ENCODE data around the gene RBMS3. TPM values are rescaled to one million over a fixed set of nuclear protein-coding genes. Genes with fewer than 3 reads are reported as not detected.

RBMS3 gene
- total RNA-seq, 1 donor from 2014 or later = 3.8 TPM

DNA sequence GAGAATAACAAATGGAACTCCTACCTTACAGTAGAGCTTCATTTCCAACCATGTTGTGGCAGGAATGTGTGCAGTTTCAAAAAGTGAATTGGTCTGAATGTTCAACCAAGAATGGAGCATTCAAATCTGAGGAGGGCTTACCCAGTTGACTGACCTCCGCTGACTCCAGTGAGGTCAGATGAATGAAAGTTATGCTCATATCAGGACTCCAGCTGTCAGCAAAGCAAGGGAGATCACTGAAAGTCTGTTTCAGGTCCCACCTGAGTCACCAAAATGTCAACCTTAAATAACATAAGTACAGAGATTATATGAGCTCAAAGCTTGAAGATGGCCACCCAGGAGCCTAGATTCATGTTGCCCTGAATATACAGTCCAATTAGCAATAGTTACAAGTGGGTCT, 473.5 kb downstream of the RBMS3 start:
- TF ChIP-seq, protein P1, sequence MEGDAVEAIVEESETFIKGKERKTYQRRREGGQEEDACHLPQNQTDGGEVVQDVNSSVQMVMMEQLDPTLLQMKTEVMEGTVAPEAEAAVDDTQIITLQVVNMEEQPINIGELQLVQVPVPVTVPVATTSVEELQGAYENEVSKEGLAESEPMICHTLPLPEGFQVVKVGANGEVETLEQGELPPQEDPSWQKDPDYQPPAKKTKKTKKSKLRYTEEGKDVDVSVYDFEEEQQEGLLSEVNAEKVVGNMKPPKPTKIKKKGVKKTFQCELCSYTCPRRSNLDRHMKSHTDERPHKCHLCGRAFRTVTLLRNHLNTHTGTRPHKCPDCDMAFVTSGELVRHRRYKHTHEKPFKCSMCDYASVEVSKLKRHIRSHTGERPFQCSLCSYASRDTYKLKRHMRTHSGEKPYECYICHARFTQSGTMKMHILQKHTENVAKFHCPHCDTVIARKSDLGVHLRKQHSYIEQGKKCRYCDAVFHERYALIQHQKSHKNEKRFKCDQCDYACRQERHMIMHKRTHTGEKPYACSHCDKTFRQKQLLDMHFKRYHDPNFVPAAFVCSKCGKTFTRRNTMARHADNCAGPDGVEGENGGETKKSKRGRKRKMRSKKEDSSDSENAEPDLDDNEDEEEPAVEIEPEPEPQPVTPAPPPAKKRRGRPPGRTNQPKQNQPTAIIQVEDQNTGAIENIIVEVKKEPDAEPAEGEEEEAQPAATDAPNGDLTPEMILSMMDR (IDR thresholded peaks at IDR 0.05; ENCODE audit: unreplicated experiment) = no peak
- no peak overlapping the region for H3K27ac Mint-ChIP-seq
- H3K9me3 Mint-ChIP-seq (ENCODE audit: low read depth) = no peaks in the 10 kb centered on the region
- no peak overlapping the region for H3K4me3 Mint-ChIP-seq (ENCODE audit: low read depth)
- H3K36me3 Mint-ChIP-seq (ENCODE audit: insufficient read depth) = no peaks in the 10 kb centered on the region
- H3K27me3 Mint-ChIP-seq = no peaks in the 10 kb centered on the region
- no peak for DNase-seq (ENCODE audit: low spot score, unreplicated experiment)
- peaks cover 15% of the 10 kb centered on the region for H3K4me1 Mint-ChIP-seq (ENCODE audit: low read depth)

DNA sequence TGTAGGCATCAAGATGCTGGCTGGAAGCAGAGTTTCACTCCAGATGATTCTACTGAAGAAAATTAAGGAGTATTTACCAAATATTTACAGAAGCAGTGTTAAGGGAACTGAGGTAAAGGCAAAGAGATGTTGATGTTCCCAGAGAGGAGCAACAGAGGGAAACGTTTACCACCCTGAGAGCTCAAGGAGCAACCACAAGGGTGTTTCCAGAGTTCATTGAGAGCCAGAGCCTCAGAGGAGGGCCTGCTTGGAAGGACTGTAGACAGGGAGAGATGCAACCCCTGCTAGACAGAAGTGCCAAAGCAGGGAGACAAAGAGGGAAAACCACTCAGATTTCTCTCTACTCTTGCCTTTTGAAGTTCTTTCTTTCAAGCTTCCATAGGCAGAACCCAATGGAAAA, 474.5 kb downstream of the RBMS3 start:
- no peak for DNase-seq (ENCODE audit: low spot score, unreplicated experiment)
- TF ChIP-seq, protein P1 (IDR thresholded peaks at IDR 0.05; ENCODE audit: unreplicated experiment) = no peak
- Mint-ChIP-seq H3K4me3 (ENCODE audit: low read depth) (no peak overlapping the region), H3K27ac (no peak overlapping the region), H3K27me3 (no peaks in the 10 kb centered on the region), H3K4me1 (ENCODE audit: low read depth) (peaks cover 20% of the 10 kb centered on the region), H3K9me3 (ENCODE audit: low read depth) (no peaks in the 10 kb centered on the region), H3K36me3 (ENCODE audit: insufficient read depth) (no peaks in the 10 kb centered on the region)

DNA sequence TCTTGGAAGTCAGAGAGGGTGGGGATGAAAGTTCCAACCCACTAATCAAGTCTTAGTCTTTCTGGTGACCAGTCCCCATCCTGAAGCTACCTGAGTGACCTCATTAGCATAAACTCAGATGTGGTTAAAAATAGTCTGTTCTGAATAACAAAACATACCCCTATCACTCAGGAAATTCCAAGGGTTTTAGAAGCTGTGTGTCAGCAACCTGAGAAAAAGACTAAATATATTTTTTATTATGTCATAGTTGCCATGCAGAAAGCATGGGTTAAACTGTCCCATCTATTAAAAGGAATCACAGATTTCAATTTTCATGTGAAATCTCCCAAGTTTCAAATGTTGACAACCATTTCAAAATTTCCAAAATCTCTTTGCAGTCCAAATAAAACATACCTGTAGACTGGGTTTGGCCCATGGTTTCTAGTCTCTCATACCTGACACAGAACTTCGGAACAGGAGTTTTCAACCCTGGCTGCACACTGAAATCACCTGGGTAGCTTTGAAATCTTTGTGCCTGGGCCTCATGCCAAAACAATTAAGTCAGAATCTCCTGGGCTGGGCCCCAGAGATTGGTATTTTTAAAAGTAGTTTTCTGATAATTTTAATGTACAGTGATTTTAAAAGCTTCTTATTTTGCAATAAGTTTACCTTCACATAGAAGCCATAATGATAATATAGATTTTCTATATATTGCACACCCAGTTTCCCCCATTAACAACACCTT, 476.3 kb downstream of the RBMS3 start:
- Mint-ChIP-seq H3K27ac (no peak overlapping the region), H3K4me1 (ENCODE audit: low read depth) (peaks cover 21% of the 10 kb centered on the region), H3K4me3 (ENCODE audit: low read depth) (no peak overlapping the region), H3K9me3 (ENCODE audit: low read depth) (no peaks in the 10 kb centered on the region), H3K27me3 (no peaks in the 10 kb centered on the region), H3K36me3 (ENCODE audit: insufficient read depth) (no peaks in the 10 kb centered on the region)
- TF ChIP-seq, protein P1 (IDR thresholded peaks at IDR 0.05; ENCODE audit: unreplicated experiment) = no peak
- DNase-seq (ENCODE audit: low spot score, unreplicated experiment) = no peak

DNA sequence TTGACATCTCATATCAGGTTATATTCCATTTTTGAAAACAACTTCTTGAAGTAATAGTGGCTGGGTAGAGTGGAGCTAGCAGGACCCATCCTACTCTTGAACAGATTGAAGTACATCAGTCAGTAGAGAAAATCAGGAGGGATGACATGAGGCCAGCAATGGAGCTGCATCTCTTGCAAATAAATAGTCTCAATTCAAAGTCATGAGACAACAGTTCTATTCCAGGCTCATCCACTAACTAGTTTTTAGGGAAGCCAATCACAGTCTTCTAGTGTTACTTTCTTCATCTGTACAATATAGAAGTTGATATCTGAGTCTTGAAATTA, 477.2 kb downstream of the RBMS3 start:
- Mint-ChIP-seq H3K36me3 (ENCODE audit: insufficient read depth) (no peaks in the 10 kb centered on the region), H3K4me1 (ENCODE audit: low read depth) (peaks cover 17% of the 10 kb centered on the region)

DNA sequence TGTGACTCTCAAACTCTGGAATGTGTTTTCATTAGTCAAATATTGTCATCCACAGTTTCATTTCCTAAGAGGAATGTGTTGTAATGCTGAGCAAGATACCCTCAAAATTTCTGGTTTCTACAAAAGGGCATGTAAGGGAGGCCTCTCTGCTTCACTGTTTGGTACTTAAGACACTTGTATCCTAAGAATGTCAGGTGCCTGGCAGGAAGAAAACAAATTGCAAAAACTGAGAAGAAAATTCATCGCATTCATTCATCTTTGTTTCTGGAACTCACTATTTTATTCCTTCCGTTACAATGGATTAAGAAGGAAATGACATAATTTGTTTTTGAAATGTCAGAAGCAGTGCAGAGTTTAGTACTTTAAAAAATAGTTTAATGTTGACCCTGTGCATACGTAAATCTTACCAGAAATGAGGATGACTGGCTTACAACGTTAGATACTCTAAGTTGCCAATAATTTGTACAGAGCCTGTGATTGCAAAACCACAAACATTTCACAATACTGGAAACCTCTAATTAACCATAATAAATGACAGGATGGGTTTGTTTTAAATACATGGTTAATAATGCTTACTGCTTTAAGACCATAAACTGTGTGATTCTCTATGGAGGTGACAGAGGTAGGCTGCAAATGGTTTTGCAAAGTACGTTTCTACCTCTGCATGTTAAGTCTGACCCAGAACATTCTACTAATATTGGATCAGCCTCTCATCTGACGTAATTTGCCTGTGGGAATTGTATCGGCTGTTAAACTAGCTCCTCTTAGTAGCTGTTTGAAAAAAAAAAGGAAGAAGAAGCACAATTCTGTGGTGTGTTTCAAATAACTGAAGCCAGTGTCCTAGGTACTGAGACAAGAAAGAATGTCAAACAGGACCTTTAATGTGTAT, 477.8 kb downstream of the RBMS3 start:
- no peak overlapping the region for H3K4me3 Mint-ChIP-seq (ENCODE audit: low read depth)
- no peaks in the 10 kb centered on the region for H3K27me3 Mint-ChIP-seq
- peaks cover 15% of the 10 kb centered on the region for H3K4me1 Mint-ChIP-seq (ENCODE audit: low read depth)
- DNase-seq (ENCODE audit: low spot score, unreplicated experiment) = no peak
- H3K36me3 Mint-ChIP-seq (ENCODE audit: insufficient read depth) = no peaks in the 10 kb centered on the region
- H3K9me3 Mint-ChIP-seq (ENCODE audit: low read depth) = no peaks in the 10 kb centered on the region
- TF ChIP-seq, protein P1 (IDR thresholded peaks at IDR 0.05; ENCODE audit: unreplicated experiment) = no peak
- H3K27ac Mint-ChIP-seq = no peak overlapping the region

More for the DNA sequence above, 477.2 kb downstream of the RBMS3 start:
- no peak overlapping the region for H3K4me3 Mint-ChIP-seq (ENCODE audit: low read depth)
- no peaks in the 10 kb centered on the region for H3K27me3 Mint-ChIP-seq
- no peak overlapping the region for H3K27ac Mint-ChIP-seq
- DNase-seq (ENCODE audit: low spot score, unreplicated experiment) = no peak
- no peaks in the 10 kb centered on the region for H3K9me3 Mint-ChIP-seq (ENCODE audit: low read depth)
- TF ChIP-seq, protein P1 (IDR thresholded peaks at IDR 0.05; ENCODE audit: unreplicated experiment) = no peak
